ENCODE data around the gene DDX10.

Gene DDX10

GRCh38 chr11:108916290-108916689, 251.4 kb downstream of the DDX10 start:
- DNase-seq (ENCODE audit: low spot score in 2 of 2) (no peak), ATAC-seq (no peak)
- peaks cover 14% of the 10 kb centered on the region for H3K36me3 Mint-ChIP-seq
- no peak overlapping the region for H3K4me3 Mint-ChIP-seq
- no peak overlapping the region for H3K27ac Mint-ChIP-seq
- no peaks in the 10 kb centered on the region for H3K4me1 Mint-ChIP-seq
- no peaks in the 10 kb centered on the region for H3K9me3 Mint-ChIP-seq

DNA sequence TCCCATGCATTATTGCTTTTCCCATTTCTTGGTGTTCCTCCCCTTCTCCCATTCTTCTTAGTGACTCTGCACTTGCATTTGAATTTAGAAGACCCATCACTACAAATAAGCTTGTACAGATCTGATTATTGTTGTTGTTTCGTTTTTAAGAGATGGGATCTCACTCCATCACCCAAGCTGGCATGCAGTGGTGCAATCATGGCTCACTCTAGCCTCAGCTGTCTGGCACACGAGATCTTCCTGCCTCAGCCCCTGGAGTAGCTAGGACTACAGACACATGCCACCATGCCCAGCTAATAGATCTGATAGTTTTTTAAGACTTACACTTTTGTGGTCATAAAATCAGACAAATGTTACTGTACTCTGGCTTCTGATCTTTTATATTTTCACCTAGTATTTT, 252.1 kb downstream of the DDX10 start:
- DNase-seq (ENCODE audit: low spot score in 2 of 2), result no peak
- H3K4me1 Mint-ChIP-seq, result no peaks in the 10 kb centered on the region
- no peak for ATAC-seq
- no peaks in the 10 kb centered on the region for H3K9me3 Mint-ChIP-seq
- H3K27ac Mint-ChIP-seq, result no peak overlapping the region
- H3K4me3 Mint-ChIP-seq, result no peak overlapping the region
- peaks cover 14% of the 10 kb centered on the region for H3K36me3 Mint-ChIP-seq

DNA sequence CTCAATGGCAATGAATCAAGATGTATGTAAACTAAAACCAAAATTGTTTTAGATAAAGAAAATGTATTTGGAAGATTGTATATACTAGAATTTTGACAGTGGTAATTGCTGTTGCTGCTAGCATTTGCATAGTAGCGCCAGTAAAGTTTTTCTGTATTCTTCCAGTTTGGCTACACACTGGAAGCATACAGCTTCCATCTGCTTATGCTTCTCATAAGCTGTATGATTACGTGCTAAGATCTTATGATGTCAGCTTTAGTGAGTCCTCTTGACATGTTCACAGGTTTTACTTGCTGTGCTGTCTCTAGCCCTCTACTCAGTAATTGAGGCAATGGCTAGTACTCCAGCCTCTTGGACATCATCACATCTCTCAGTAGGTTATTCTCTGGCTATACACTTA, 256.3 kb downstream of the DDX10 start:
- Mint-ChIP-seq H3K27ac (no peak overlapping the region), H3K9me3 (no peaks in the 10 kb centered on the region), H3K36me3 (peaks cover 20% of the 10 kb centered on the region), H3K4me1 (no peaks in the 10 kb centered on the region), H3K4me3 (no peak overlapping the region)
- DNase-seq (ENCODE audit: low spot score in 2 of 2) (no peak), ATAC-seq (no peak)

- H3K27ac Mint-ChIP-seq, result no peak overlapping the region
- no peaks in the 10 kb centered on the region for H3K4me1 Mint-ChIP-seq
- H3K36me3 Mint-ChIP-seq, result peaks cover 18% of the 10 kb centered on the region
- H3K4me3 Mint-ChIP-seq, result no peak overlapping the region
- DNase-seq (ENCODE audit: low spot score in 2 of 2) (no peak), ATAC-seq (no peak)
- H3K9me3 Mint-ChIP-seq, result no peaks in the 10 kb centered on the region
Observed at GRCh38 chr11:108922241-108922640, 257.4 kb downstream of the DDX10 start.

- ATAC-seq (no peak), DNase-seq (ENCODE audit: low spot score in 2 of 2) (no peak)
- Mint-ChIP-seq H3K4me3 (no peak overlapping the region), H3K9me3 (no peaks in the 10 kb centered on the region), H3K27ac (no peak overlapping the region), H3K36me3 (peaks cover 6% of the 10 kb centered on the region), H3K4me1 (no peaks in the 10 kb centered on the region)
Observed at GRCh38 chr11:108923413-108923812, 258.5 kb downstream of the DDX10 start.

DNA sequence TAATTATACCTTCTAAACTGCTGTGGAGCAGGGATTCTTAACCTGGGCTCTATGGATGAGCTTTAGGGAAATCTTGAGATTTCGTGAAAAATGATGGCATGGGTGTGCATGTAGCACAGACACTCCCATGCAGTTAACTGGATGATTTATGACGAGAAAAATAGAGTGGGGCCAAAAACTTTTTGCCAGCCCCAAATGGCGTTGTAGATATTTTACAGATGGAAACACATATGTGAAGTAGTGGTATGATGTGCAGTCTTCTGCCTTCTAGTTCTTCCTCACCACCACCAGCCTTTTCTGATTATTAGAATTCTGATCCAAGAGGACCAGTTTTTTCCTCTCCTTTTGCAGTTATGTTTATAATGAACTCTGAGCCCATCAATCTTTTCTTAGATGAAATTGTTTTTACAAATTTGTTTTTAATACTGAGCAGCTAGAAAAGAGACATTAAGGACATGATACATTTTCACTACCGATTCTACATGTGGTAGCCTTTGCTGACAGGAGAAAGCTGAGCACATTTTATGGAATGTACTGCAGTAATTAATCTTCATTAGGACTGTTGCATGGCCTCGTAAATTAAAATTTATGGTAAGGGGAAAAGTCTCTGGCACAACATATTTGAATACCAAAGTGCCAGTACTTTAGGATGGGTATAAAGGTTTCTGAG, 261.4 kb downstream of the DDX10 start:
- H3K27ac Mint-ChIP-seq, result no peak overlapping the region
- no peak for DNase-seq (ENCODE audit: low spot score in 2 of 2)

DNA sequence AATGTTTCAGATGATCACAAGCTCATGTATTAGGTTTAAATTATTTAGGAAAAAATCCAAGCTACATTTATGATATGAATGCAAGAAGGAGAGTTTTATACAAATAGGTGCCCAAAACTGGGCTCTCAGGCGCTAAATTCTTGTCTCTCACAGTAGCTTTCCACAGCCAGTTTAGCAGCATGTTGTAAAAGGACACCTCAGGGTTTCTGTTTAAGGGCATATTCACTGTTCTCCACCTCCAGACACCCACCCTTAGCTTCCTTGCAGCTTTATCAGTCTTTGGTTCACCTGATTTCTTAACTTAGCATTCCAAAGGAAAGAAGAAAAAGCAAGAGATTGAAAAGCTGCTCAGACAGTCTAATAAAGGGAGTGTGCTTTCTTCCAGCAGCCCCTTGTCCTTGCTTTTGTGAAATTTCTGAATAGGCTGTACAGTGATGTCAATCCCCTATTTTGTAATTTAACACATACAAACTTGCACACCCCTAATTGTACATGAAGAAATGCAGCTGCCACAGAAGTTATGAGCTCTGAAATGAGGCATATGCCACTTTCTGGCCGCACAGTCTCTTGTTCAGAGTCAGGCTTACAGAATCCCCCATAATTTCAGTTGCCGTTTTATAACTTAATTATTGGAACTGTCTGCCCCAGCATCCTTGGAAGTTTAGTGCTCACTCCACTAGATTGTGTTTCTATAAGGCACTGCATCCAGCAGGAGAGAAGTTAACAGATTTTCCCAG, 262.1 kb downstream of the DDX10 start:
- Mint-ChIP-seq H3K27ac (no peak overlapping the region), H3K4me1 (no peaks in the 10 kb centered on the region), H3K4me3 (no peak overlapping the region), H3K9me3 (no peaks in the 10 kb centered on the region), H3K36me3 (peaks cover 6% of the 10 kb centered on the region)
- ATAC-seq (no peak), DNase-seq (ENCODE audit: low spot score in 2 of 2) (no peak)

More for the DNA sequence above, 261.4 kb downstream of the DDX10 start:
- peaks cover 6% of the 10 kb centered on the region for H3K36me3 Mint-ChIP-seq
- H3K9me3 Mint-ChIP-seq, result no peaks in the 10 kb centered on the region
- ATAC-seq, result no peak
- no peaks in the 10 kb centered on the region for H3K4me1 Mint-ChIP-seq
- no peak overlapping the region for H3K4me3 Mint-ChIP-seq

DNA sequence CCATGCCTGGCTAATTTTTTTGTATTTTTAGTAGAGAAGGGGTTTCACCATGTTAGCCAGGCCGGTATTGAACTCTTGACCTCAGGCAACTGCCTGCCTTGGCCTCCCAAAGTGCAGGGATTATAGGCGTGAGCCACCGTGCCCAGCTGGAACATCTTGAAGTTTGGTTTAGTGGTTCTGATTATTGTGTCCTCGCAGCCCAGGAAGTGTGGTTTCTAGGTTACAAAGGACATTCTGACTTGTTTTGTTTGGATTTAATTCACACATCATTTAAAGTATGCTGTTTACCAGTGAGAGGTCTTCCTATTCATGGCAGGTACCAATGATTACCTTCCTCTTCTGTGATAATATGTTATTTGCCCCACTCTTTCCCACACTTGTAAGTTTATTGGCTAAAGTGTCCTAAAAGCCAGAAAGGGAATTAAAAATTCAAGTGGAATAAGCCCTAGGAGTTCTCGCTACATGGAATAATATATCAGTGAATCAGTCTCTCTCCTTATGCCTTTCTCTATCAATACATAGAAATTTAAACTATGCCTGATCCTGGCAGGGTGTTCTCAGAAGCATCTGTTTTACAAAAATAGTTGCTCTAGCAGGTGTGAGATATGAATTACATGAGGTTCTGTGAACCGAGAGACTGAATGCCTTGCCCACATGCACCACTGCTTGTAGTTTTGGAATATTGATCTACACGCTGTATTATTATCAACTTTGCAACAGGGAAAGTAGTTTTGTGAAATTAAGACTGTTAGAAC, 263.1 kb downstream of the DDX10 start:
- no peak overlapping the region for H3K27ac Mint-ChIP-seq
- no peak overlapping the region for H3K4me3 Mint-ChIP-seq
- H3K36me3 Mint-ChIP-seq, result peaks cover 6% of the 10 kb centered on the region
- H3K9me3 Mint-ChIP-seq, result no peaks in the 10 kb centered on the region
- ATAC-seq, result no peak
- DNase-seq (ENCODE audit: low spot score in 2 of 2), result no peak
- no peaks in the 10 kb centered on the region for H3K4me1 Mint-ChIP-seq

DNA sequence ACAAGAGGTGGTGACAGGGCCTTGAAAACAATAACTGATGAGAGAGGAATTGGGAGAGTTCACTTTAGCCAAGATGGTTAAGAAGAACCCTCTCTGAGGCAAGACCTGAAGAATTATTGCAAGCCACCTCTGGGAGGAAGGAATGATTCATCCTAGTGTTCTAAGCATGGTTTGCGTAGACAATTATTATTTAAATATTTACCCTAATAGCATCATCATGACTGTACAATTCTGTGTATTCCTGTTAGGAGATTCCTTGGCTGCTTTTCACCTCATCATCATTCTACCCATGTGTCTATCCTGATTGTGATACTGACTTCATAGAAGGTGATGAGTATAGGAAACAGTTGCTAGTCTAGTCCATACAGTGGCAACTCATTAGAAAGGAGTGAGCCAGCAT, 264.4 kb downstream of the DDX10 start:
- ATAC-seq (no peak), DNase-seq (ENCODE audit: low spot score in 2 of 2) (no peak)
- Mint-ChIP-seq H3K27ac (no peak overlapping the region), H3K9me3 (no peaks in the 10 kb centered on the region), H3K4me3 (no peak overlapping the region), H3K36me3 (peaks cover 6% of the 10 kb centered on the region), H3K4me1 (no peaks in the 10 kb centered on the region)

GRCh38 chr11:108931168-108931567, 266.3 kb downstream of the DDX10 start:
- H3K27ac Mint-ChIP-seq, result no peak overlapping the region
- no peak for ATAC-seq
- DNase-seq (ENCODE audit: low spot score in 2 of 2), result no peak
- no peak overlapping the region for H3K4me3 Mint-ChIP-seq
- H3K9me3 Mint-ChIP-seq, result no peaks in the 10 kb centered on the region
- no peaks in the 10 kb centered on the region for H3K36me3 Mint-ChIP-seq
- no peaks in the 10 kb centered on the region for H3K4me1 Mint-ChIP-seq

GRCh38 chr11:108933630-108934029, 268.8 kb downstream of the DDX10 start:
- Mint-ChIP-seq H3K9me3 (no peaks in the 10 kb centered on the region), H3K4me1 (no peaks in the 10 kb centered on the region), H3K36me3 (no peaks in the 10 kb centered on the region), H3K4me3 (no peak overlapping the region), H3K27ac (no peak overlapping the region)
- DNase-seq (ENCODE audit: low spot score in 2 of 2) (no peak), ATAC-seq (no peak)

DNA sequence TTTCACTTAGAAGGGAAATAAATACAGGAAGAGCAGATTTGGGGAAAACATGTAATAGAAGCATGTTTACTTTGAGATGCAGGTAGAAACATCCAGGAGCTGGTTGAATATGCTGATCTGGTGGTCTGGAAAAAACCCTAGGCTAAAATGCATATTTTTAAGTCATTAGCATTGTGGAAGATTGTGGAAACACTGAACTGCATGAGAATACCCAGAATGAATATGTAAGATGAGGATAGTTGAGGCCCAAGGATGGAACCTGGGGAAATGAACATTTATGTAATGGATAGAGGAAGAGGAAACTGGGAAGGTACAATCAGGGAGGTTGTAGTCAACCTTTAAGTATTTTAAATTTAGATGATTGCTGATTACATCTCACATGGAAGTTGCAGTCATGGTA, 269.4 kb downstream of the DDX10 start:
- H3K4me1 Mint-ChIP-seq, result no peaks in the 10 kb centered on the region
- DNase-seq (ENCODE audit: low spot score in 2 of 2) (no peak), ATAC-seq (no peak)
- no peak overlapping the region for H3K4me3 Mint-ChIP-seq
- no peak overlapping the region for H3K27ac Mint-ChIP-seq
- H3K36me3 Mint-ChIP-seq, result no peaks in the 10 kb centered on the region
- no peaks in the 10 kb centered on the region for H3K9me3 Mint-ChIP-seq

GRCh38 chr11:108934696-108935095, 269.8 kb downstream of the DDX10 start:
- Mint-ChIP-seq H3K4me1 (no peaks in the 10 kb centered on the region), H3K9me3 (no peaks in the 10 kb centered on the region), H3K4me3 (no peak overlapping the region), H3K36me3 (no peaks in the 10 kb centered on the region), H3K27ac (no peak overlapping the region)
- ATAC-seq (no peak), DNase-seq (ENCODE audit: low spot score in 2 of 2) (no peak)

GRCh38 chr11:108937746-108938145, 272.9 kb downstream of the DDX10 start:
- no peaks in the 10 kb centered on the region for H3K4me1 Mint-ChIP-seq
- DNase-seq (ENCODE audit: low spot score in 2 of 2) (no peak), ATAC-seq (no peak)
- peaks cover 29% of the 10 kb centered on the region for H3K36me3 Mint-ChIP-seq
- H3K4me3 Mint-ChIP-seq, result no peak overlapping the region
- H3K9me3 Mint-ChIP-seq, result no peaks in the 10 kb centered on the region
- no peak overlapping the region for H3K27ac Mint-ChIP-seq

- H3K4me3 Mint-ChIP-seq, result no peak overlapping the region
- H3K9me3 Mint-ChIP-seq, result no peaks in the 10 kb centered on the region
- no peak for ATAC-seq
- no peaks in the 10 kb centered on the region for H3K4me1 Mint-ChIP-seq
- H3K27ac Mint-ChIP-seq, result no peak overlapping the region
- no peak for DNase-seq (ENCODE audit: low spot score in 2 of 2)
- H3K36me3 Mint-ChIP-seq, result peaks cover 34% of the 10 kb centered on the region
Observed at GRCh38 chr11:108938604-108939003, 273.7 kb downstream of the DDX10 start.

GRCh38 chr11:108939135-108939534, 274.3 kb downstream of the DDX10 start:
- ATAC-seq (no peak), DNase-seq (ENCODE audit: low spot score in 2 of 2) (no peak)
- Mint-ChIP-seq H3K36me3 (peaks cover 34% of the 10 kb centered on the region), H3K27ac (no peak overlapping the region), H3K4me1 (no peaks in the 10 kb centered on the region), H3K9me3 (no peaks in the 10 kb centered on the region), H3K4me3 (no peak overlapping the region)

Measured in stimulated activated effector memory CD8-positive, alpha-beta T cell treated with anti-CD3 and anti-CD28 coated beads, Interleukin-12 subunit alpha, Interleukin-12 subunit beta, amount 100 ng/mL, for 72 hours (primary cell).